Measurements from ENCODE around the gene DOCK2.
"Not testable (repeated sequence)": the region's sequence is repeated elsewhere in the genome, so short reads cannot be mapped to it uniquely, and the experiment has no call there.

Gene DOCK2

DNA sequence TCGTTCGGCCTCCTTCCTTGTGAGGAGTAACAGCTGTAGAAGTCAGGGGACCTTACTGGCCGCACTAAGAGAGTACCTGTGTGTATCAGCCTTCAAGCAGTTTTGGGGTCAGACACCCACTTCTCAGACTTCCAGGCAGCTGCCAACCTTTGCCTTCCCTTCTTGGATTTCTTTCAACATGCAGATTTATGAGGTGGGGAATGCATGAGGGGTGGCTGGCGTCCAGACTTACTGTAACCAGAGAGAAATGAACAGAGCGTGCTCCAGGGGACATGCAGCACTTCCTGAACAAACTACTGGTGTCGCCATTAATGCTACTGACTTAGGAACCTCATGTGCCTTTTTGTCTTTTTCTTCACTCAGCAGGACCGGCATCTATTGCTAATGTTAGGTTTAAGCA lies 296.5 kb downstream of the DOCK2 start:
- no peak for DNase-seq

DNA sequence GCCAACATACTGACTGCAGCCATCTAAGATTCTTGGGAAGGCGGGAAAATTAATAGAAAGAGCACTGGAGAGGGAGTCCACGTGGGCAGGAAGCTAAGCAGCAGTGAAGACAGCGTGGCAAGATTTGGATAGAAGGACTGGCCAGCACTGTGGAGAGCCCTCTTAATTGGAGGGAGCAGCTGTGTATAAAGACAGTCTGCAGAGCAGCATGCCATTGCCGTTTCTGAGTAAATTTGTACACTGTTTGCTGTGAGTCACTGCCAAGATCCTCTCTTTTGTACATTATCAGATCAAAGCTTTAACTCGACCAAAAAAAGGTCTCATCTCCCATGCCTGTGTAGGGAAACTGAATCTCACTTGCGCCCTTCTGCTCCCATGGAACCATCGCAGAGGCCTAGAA lies 297.9 kb downstream of the DOCK2 start:
- no peak for DNase-seq

GRCh38 chr5:169935762-169936161 lies 298.7 kb downstream of the DOCK2 start:
- DNase-seq = no peak

DNA sequence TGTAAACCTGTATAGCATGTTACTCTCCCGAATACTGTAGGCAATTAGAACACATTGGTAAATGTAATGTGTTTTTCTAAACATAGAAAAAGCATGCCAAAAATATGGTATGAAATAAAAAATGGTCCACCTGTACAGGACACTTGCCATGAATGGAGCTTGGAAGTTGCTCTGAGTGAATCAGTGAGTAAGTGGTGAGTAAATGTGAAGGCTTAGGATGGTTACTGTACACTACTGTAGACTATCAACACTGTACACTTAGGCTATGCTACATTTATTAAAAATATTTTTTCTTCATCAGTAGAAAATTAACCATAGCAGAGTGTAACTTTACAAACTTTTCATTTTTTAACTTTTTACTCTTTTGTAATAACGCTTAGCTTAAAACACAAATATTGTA lies 301.4 kb downstream of the DOCK2 start:
- DNase-seq = no peak

- DNase-seq = no peak
Observed at GRCh38 chr5:169939731-169940130, 302.7 kb downstream of the DOCK2 start.

DNA sequence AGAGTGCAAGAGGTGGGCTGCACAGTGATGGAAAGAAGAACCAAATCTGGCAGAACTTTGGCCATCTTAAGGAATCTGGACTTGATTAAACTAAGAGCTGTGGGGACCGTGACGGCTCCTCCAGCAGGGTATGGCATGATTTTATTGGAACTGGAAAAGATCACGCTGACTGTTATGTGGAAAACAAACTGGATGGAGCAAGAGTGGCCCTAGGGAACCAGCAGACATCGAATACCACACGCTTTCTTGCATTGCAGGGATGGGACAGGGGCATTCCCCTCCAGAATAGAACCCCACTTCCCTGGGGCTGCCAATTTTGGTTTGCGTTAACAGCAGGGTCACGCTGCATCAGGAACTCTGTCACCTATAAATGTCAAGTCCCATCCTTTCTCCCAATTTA lies 304.5 kb downstream of the DOCK2 start:
- DNase-seq = no peak

DNA sequence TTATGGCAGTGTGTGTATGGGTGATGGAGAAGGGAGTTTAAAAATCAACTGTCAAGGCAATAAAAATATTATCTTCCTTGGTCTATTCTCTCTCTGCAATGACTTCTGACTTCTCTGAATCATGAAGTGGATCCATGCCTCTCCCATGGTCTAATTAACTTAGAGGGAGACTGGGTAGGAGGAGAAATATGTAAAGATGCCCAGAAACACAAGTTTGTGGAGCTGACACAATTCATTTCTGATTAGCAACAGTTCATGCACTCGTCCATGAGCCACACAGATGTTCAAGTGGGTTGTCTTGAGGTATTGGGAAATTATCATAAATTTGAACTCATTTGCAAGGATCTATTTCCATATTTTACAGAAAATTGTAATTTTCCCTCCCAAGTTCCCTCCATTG lies 305.1 kb downstream of the DOCK2 start:
- no peak for DNase-seq

DNA sequence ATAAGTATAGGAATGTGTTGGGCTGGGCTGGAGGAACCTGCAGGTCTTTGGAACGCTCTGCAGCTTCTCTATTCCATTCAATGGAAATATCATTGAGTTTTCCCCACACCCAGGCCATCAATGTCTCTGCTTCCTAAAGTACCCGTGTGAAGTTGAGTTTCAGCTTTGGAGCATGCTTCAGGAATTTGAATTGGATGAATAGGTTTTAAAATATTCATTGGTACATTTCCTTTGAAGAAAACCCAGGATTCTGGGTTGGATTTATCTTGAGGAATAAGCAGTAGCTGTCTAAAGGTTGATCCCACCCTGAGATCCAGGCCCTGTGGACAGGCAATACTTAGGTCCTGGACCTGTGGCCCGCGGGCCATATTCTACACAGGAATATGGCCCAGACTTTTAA lies 306.0 kb downstream of the DOCK2 start:
- DNase-seq = no peak

GRCh38 chr5:169944115-169944514 lies 307.0 kb downstream of the DOCK2 start:
- no peak for DNase-seq

DNA sequence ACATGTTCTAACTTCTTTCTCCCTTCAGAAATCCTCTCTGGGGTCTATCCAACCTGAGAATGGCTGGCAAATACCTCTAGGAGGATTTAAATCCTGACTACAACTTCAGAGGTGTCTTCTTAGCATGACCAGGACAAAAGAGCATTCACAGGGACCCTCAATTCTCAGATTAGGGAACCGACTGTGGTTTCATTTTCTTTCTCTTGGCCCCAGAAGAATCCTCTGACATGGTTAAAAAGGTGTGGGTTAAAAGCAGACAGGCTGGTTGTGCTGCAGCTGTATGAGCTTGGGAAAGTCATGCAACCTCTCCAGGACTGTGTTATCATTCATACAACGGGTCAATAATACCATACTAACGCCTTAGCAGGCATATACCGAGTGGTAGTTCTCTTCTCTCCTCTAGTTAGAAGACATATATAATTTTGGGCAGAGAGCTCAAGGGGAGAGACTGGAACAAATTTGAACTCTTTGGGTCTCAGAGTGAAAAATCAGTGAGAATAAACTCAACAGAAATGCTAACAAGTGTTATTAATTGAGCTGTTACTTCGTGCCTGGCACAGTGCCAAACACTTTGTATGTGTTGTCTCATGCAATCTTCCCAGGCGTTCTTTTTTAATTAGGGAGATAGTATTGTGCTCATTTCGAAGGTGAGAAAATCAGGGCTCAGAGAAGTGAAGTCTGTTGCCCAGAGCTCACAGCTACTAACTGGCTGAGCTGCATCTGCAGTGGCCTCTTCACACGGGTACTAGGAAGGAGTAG lies 308.0 kb downstream of the DOCK2 start:
- DNase-seq = no peak

DNA sequence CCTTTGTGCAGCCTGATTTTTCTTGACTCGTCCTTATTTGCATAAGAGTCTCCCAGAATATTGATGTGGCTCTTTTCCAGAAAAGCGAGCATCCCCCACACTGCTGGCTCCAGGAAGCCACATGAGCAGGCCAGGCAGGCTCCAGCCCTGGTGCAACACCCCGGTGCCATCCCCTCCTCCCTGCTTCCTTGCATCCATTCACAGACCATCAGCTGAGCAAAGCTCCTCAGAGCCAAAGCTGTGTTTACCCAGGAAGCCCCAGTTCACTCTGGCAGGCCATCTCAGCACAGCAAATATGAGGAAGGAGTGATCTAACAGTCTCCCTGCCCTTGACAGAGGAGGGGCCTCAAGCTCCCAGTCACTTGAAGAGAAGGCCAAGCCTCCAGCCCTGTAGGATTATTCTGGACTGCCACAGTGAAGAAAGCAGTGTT lies 308.8 kb downstream of the DOCK2 start:
- DNase-seq = peak in 48 of 56 donors; percentile 2 to 70 (median 38)

GRCh38 chr5:169946743-169947295 lies 309.7 kb downstream of the DOCK2 start:
- no peak for DNase-seq

- no peak for DNase-seq
Observed at GRCh38 chr5:169950333-169950732, 313.3 kb downstream of the DOCK2 start.

DNA sequence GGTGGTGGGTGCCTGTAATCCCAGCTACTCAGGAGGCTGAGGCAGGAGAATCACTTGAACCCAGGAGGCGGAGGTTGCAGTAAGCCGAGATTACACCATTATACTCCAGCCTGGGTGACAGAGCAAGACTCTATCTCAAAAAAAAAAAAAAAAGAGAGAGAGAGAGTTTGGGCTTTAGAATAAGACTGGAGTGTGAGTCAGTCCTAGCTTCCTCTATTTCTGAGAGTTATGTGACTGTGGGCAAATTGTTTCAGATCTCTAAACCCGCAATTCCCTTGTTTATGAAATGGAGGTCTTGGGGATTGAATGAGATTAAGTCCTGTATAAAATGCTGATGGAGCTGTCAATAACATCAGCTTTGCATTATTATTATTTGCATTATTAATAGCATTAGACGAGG lies 316.1 kb downstream of the DOCK2 start:
- DNase-seq = not testable (repeated sequence)

- DNase-seq = no peak
Observed at GRCh38 chr5:169954786-169955185, 317.7 kb downstream of the DOCK2 start.

GRCh38 chr5:169956126-169956525 lies 319.1 kb downstream of the DOCK2 start:
- no peak for DNase-seq

GRCh38 chr5:169956756-169957155 lies 319.7 kb downstream of the DOCK2 start:
- DNase-seq = no peak

- no peak for DNase-seq
Observed at GRCh38 chr5:169958278-169958677, 321.2 kb downstream of the DOCK2 start.

DNA sequence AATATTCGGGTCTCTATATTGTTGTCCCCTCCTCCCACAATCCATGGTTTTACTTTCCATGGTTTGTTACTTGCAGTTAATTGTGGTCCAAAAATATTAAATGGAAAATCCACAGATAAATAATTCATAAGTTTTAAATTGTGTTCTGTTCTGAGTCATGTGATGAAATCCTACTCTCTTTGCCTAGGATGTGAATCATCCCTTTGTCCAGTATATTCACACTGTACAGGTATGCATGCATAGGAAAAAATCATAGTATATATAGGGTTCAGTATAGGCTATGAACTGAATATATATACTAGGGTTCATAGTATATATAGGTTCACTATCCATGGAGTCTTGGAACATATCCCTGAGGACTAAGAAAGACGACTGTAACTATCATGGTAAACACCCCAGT lies 323.6 kb downstream of the DOCK2 start:
- no peak for DNase-seq

DNA sequence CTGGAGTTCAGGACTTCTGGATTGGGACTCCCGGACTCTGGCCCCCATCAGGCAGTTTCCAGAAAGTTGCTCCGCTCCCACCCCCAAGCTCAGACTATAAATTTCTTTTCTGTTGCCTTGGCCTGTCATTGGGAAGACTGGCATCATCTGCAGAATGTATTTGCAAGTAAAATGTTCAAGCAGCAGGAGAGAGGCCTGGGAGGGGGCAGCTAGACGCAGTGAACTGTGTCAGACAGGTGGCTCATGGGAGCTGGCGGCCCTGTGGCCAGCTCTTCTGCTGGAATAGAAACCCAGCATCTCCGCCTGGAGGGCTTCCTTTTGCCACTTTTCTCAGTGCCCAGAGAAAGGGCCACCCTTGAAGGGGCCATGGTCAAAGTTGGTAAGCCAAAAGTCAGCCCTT lies 327.2 kb downstream of the DOCK2 start:
- DNase-seq = no peak

DNA sequence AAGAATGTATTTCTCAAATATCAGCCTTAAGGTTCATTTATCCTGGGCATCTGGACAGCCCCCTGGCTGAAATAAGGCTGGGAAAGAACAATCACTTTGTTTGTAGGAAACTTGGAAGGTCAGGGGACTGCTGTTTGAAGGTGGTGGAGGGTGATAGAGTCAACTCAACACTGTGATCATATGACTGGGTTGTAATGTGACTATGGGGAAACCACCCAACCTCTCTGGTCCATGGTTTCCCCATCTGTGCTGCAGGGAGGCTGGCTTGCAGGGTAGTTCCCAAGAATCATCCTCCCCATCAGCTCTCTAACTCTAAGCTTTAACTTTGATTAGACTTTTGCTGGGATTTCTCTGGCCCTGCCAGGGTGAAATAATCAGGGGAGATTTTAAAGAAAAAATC lies 333.3 kb downstream of the DOCK2 start:
- DNase-seq = no peak

- peak in 1 of 56 donors; percentile 2 for DNase-seq
Observed at GRCh38 chr5:169970911-169971765, 334.1 kb downstream of the DOCK2 start.

Measured in nucleus accumbens (tissue), 56 donors.